Frontal cortex (tissue), 4 donors: ENCODE measurements around the gene TRIM48. TPM values are rescaled to one million over a fixed set of nuclear protein-coding genes. Genes with fewer than 3 reads are reported as not detected.
"Not testable (repeated sequence)": the region's sequence is repeated elsewhere in the genome, so short reads cannot be mapped to it uniquely, and the experiment has no call there.

Experiments used
- DNase-seq, 2 donors: peaks; one replicate each; pipeline ENCODE4 v3.0.0; 2012; ENCODE audit warnings: low spot score in 2 of 2
- FAIRE-seq: peaks from 2 replicates; lab custom pipeline; 2012; peaks lifted over from hg19 to GRCh38; lab: Jason Lieb, UNC
- small RNA-seq: library from RNA; depleted of rRNA; stranded (forward); fragments of <200 nt; gene quantifications from one replicate; pipeline ENCODE3, GENCODE V24; 2014
- total RNA-seq: library from RNA; depleted of rRNA; stranded (reverse); fragments of >200 nt; gene quantifications from one replicate; pipeline ENCODE4 v1.2.3, GENCODE V29; 2014
- donor health status: control.
- donor health status: control.
- donor health status: control.

The TRIM48 gene
- total RNA-seq, result not detected

- not testable (repeated sequence) for FAIRE-seq, DNase-seq
Measured at GRCh38 chr11:55261855-55262254, at the start of gene TRIM48. Gene TRIM48 (plus strand): TSS chr11:55262155. CDS start chr11:55262268, 113 bp downstream.

- not testable (repeated sequence) for FAIRE-seq, DNase-seq
Measured at GRCh38 chr11:55238316-55238715, 23.6 kb upstream of the TRIM48 start.

- no peak for DNase-seq
- no peak for FAIRE-seq
Measured at GRCh38 chr11:55263081-55263480, 1.1 kb downstream of the TRIM48 start.

Small RNA genes lying within 50 kb of the gene (small RNA-seq; reads per million reads assigned to genes)
- not detected for gene AP005597.4

Other genes starting within 250 kb of the TRIM48 start
- not detected for gene OR4A16, start 81.0 kb downstream of the TRIM48 start, total RNA-seq
- gene OR4A15, start 105.8 kb downstream of the TRIM48 start, total RNA-seq, result not detected